A549 (cell line): ENCODE results near the gene RTN4RL2. TPM values are rescaled to one million over a fixed set of nuclear protein-coding genes. Genes with fewer than 3 reads are reported as not detected.

Source experiments
- ATAC-seq, 2 experiments: fragments of 200-7000 bp in 1 of 2; fragments of >200 bp in 1 of 2; cut with Nextera tagmentation in 1 of 2; cut with Tn5 transposase in 1 of 2; 3 replicates each; pipeline versions ENCODE4 v1.8.0 to v1.9.1; 2018 to 2020; ENCODE audit warnings: mild to moderate bottlenecking in 1 of 2, moderate library complexity in 1 of 2
- CTCF ChIA-PET: fragments of 300-600 bp; sonication (Branson Sonifier 250); formaldehyde crosslinking; extraction: SDS; loops from one replicate; lab custom pipeline; 2021; ENCODE audit warnings: antibody characterized with exemption, inconsistent platforms; lab: Yijun Ruan, JAX
- POLR2A ChIA-PET: fragments of 350-600 bp; formaldehyde crosslinking; extraction: SDS; loops from one replicate; lab custom pipeline; 2021; ENCODE audit warnings: antibody characterized with exemption, inconsistent platforms; lab: Yijun Ruan, JAX
- DNase-seq, 2 experiments: peaks; one replicate each; pipeline versions ENCODE4 v3.0.0 to v3.0.0-alpha.2; 2011 to 2016; ENCODE audit warnings: low read depth in 1 of 2, low spot score in 1 of 2
- FAIRE-seq: peaks from 2 replicates; lab custom pipeline; 2011; peaks lifted over from hg19 to GRCh38; lab: Jason Lieb, UNC
- H3K27ac ChIP-seq, 2 experiments: fragments of >200 bp; sonication (Bioruptor Twin); formaldehyde crosslinking; 3 replicates each; pipeline ENCODE4 v1.5.1; 2016 to 2017
- H3K4me1 ChIP-seq: fragments of >200 bp; sonication (Bioruptor Twin); formaldehyde crosslinking; 3 replicates; pipeline ENCODE4 v1.6.1; 2016
- H3K4me2 ChIP-seq: fragments of >200 bp; sonication (Bioruptor Twin); formaldehyde crosslinking; 3 replicates; pipeline ENCODE4 v1.6.1; 2016
- H3K4me3 ChIP-seq: fragments of >200 bp; sonication (Bioruptor Twin); formaldehyde crosslinking; 3 replicates; pipeline ENCODE4 v1.5.1; 2016
- H3K9me3 ChIP-seq: fragments of >200 bp; sonication (Bioruptor Twin); formaldehyde crosslinking; 3 replicates; pipeline ENCODE4 v1.6.1; 2016
- CBX8 ChIP-seq: fragments of 200-600 bp; sonication (generic); IDR thresholded peaks from 2 replicates; pipeline ENCODE4 v1.6.1; 2016
- FOSB ChIP-seq: fragments of 250-450 bp; sonication (Bioruptor Pico); IDR thresholded peaks from 2 replicates; pipeline ENCODE4 v1.5.0; 2020; ENCODE audit warnings: mild to moderate bottlenecking, moderate library complexity
- FOSL2 ChIP-seq, 2 experiments: fragments of 450-650 bp in 1 of 2; fragments of >200 bp in 1 of 2; sonication (Bioruptor Twin) in 1 of 2; formaldehyde crosslinking; IDR thresholded peaks; 2 replicates each; pipeline versions ENCODE4 v1.5.0 to v1.6.1; 2016 to 2020; ENCODE audit warnings: mild to moderate bottlenecking in 1 of 2, moderate library complexity in 1 of 2
- HMGXB4 ChIP-seq: fragments of 250-450 bp; sonication (Bioruptor Pico); IDR thresholded peaks from 2 replicates; pipeline ENCODE4 v1.5.0; 2021; ENCODE audit warnings: mild to moderate bottlenecking, moderate library complexity, borderline replicate concordance
- HOXB5 ChIP-seq: fragments of 250-450 bp; sonication (Bioruptor Pico); IDR thresholded peaks from 2 replicates; pipeline ENCODE4 v1.5.0; 2020; ENCODE audit warnings: mild to moderate bottlenecking, moderate library complexity
- JUNB ChIP-seq: fragments of >200 bp; sonication (Bioruptor Twin); formaldehyde crosslinking; IDR thresholded peaks from 2 replicates; pipeline ENCODE4 v1.6.1; 2016
- KDM1A ChIP-seq: fragments of 200-600 bp; sonication (generic); IDR thresholded peaks from 2 replicates; pipeline ENCODE4 v1.6.1; 2016; ENCODE audit warnings: low read depth, mild to moderate bottlenecking
- MAFK ChIP-seq: fragments of 450-650 bp; IDR thresholded peaks from 2 replicates; pipeline ENCODE4 v1.6.1; 2014; ENCODE audit not compliant: partially characterized antibody
- MYC ChIP-seq: IDR thresholded peaks from 2 replicates; pipeline ENCODE4 v1.6.1; 2012; ENCODE audit warnings: mild to moderate bottlenecking, inconsistent platforms, low read length, improper control_type of control experiment, borderline replicate concordance
- WGBS: methylation state at CpG from one replicate; pipeline ENCODE4 v1.1.6; 2017; ENCODE audit errors: missing lambda C conversion rate; 5-methylcytosine and 5-hydroxymethylcytosine counted together
- polyA plus RNA-seq, 4 experiments: library from polyadenylated mRNA; depleted of rRNA in 3 of 4; stranded (reverse); fragments of >200 nt; fragmentation: RNase III in 1 of 4; extraction: RNeasy Plus Mini Kit Qiagen cat#74134 plus additional on column Dnase treatment in 1 of 4; gene quantifications; 2 replicates in 3 of 4; 3 replicates in 1 of 4; pipeline ENCODE4 v1.2.3, GENCODE V29; 2011 to 2017
- TF ChIP-seq, protein P1 (sequence below): fragments of >200 bp; sonication (Bioruptor Twin); formaldehyde crosslinking; IDR thresholded peaks from 3 replicates; pipeline ENCODE4 v1.5.1; 2016
- TF ChIP-seq, protein P2 (sequence below): IDR thresholded peaks from 2 replicates; pipeline ENCODE4 v1.6.1; 2012; ENCODE audit warnings: low read depth, borderline replicate concordance

The RTN4RL2 gene
- polyA plus RNA-seq, 2 of the 4 experiments (the other 2 are of a cell fraction): 9.2 to 23.7 TPM

- 77% methylated on average over 7 of the region's 7 CpGs for WGBS
- no peak for DNase-seq
- FAIRE-seq: no peak
- Histone ChIP-seq H3K4me3 (no peak overlapping the region), H3K4me1 (peaks cover 36% of the 10 kb centered on the region), H3K27ac (peak overlapping the region; percentile 41 to 80; a peak in 5 of 6 replicates), H3K4me2 (no peak overlapping the region), H3K9me3 (no peaks in the 10 kb centered on the region)
- ATAC-seq: no peak
- TF ChIP-seq FOSL2 (IDR thresholded peaks at IDR 0.05) (no peak), FOSL2 (CRISPR knock-in tag; IDR thresholded peaks at IDR 0.05) (peak; percentile 60; the same call in 1 of the 2 replicates), KDM1A (no peak)
- ChIA-PET CTCF (interaction anchor here (0.8 to 2.5 kb wide), 7 partner anchors 8 to 91 kb away, joined by 3 to 21 read pairs (median 5); partner anchors contain the start of gene RTN4RL2), POLR2A (interaction anchor here (0.6 kb wide), 1 partner anchor 13 kb away, joined by 3 read pairs; no protein-coding TSS in a partner anchor)
Observed at GRCh38 chr11:57436031-57436430, 24.3 kb upstream of the RTN4RL2 start.

DNA sequence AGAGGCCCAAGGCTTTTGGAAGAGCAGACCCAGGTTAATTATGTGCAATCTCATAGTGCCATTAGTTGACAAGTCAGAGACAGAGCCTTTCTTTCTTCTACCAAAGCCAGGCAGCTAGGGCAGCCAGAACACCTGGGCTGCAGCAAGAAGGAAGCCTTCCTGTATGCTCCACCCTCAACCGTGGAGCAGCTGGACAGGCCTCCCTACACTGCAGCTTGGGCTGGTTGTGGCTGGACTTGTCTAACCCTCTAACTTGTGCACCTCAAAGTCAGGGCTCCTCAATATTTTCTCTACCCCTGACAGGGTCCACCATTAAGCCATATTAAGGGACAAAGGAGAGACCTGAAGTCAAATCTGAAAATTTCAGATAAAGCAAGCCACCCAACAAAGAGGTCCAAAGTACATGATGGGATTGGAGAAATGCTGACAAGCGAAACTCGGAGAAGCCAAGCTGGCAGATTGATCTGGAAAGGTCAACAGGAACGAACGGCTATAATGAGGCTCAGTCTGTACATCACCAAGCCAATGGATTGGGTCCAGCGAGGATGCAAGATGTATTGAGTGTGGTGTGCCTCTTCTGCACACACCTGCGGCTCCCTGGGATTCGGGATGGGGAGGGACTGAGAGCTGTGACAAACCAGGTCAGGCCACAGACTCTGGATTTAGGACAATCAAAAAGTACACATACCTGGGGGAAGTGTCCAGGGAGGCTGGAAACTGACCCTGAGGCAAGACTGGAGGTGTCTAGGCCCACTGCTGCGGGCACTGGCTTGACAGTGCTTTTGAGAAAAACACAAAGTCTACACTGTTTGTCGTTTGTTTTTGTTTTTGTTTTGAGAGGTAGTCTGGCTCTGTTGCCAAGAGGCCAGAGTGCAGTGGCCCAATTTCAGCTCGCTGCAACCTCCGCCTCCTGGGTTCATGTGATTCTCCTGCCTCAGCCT is 21.7 kb upstream of the RTN4RL2 start:
- TF ChIP-seq MAFK: peak; percentile 45
- TF ChIP-seq HOXB5 (CRISPR knock-in tag): no peak
- no peak for TF ChIP-seq HMGXB4 (CRISPR knock-in tag)
- ChIA-PET POLR2A (interaction anchor here (0.7 kb wide), 1 partner anchor 353 kb away, joined by 3 read pairs; no protein-coding TSS in a partner anchor), CTCF (interaction anchor here (0.9 to 1.5 kb wide), 3 partner anchors 20 to 44 kb away, joined by 3 to 8 read pairs (median 5); no protein-coding TSS in a partner anchor)
- DNase-seq (no peak), ATAC-seq (no peak), FAIRE-seq (no peak)
- Histone ChIP-seq H3K27ac (peak overlapping the region; percentile 23 to 80; a peak in 5 of 6 replicates), H3K4me2 (no peak overlapping the region), H3K4me1 (peaks cover 50% of the 10 kb centered on the region), H3K4me3 (no peak overlapping the region), H3K9me3 (no peaks in the 10 kb centered on the region; the same call in 2 of the 3 replicates)
- WGBS: 79% methylated on average over 12 of the region's 12 CpGs

- ChIA-PET CTCF (interaction anchor here (0.9 to 12.7 kb wide), 4 partner anchors 12 to 54 kb away, joined by 3 to 121 read pairs (median 4); partner anchors contain the start of genes RTN4RL2 and SLC43A3), POLR2A (no interaction called here)
- H3K4me3 ChIP-seq: no peak overlapping the region
- no peak for DNase-seq
- no peaks in the 10 kb centered on the region; the same call in 2 of the 3 replicates for H3K9me3 ChIP-seq
- TF ChIP-seq FOSB (CRISPR knock-in tag) (no peak), CBX8 (no peak), JUNB (no peak), MYC (no peak)
- TF ChIP-seq, protein P1, sequence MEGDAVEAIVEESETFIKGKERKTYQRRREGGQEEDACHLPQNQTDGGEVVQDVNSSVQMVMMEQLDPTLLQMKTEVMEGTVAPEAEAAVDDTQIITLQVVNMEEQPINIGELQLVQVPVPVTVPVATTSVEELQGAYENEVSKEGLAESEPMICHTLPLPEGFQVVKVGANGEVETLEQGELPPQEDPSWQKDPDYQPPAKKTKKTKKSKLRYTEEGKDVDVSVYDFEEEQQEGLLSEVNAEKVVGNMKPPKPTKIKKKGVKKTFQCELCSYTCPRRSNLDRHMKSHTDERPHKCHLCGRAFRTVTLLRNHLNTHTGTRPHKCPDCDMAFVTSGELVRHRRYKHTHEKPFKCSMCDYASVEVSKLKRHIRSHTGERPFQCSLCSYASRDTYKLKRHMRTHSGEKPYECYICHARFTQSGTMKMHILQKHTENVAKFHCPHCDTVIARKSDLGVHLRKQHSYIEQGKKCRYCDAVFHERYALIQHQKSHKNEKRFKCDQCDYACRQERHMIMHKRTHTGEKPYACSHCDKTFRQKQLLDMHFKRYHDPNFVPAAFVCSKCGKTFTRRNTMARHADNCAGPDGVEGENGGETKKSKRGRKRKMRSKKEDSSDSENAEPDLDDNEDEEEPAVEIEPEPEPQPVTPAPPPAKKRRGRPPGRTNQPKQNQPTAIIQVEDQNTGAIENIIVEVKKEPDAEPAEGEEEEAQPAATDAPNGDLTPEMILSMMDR: no peak
- TF ChIP-seq, protein P2, sequence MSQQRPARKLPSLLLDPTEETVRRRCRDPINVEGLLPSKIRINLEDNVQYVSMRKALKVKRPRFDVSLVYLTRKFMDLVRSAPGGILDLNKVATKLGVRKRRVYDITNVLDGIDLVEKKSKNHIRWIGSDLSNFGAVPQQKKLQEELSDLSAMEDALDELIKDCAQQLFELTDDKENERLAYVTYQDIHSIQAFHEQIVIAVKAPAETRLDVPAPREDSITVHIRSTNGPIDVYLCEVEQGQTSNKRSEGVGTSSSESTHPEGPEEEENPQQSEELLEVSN: no peak
- WGBS: 82% methylated on average over 6 of the region's 6 CpGs
- no peak for FAIRE-seq
- ATAC-seq: no peak
- no peak overlapping the region for H3K4me2 ChIP-seq
- H3K4me1 ChIP-seq: peaks cover 52% of the 10 kb centered on the region
- peak overlapping the region; percentile 26 to 80; a peak in 5 of 6 replicates for H3K27ac ChIP-seq
Observed at GRCh38 chr11:57439786-57440185, 20.5 kb upstream of the RTN4RL2 start.
